SK-N-SH treated with all-trans-retinoic acid at 6 μM for 48 hours (cell line): ENCODE data around the gene OR6C2.
"Not testable (repeated sequence)": the region's sequence is repeated elsewhere in the genome, so short reads cannot be mapped to it uniquely, and the experiment has no call there.

Source experiments
- ATAC-seq: fragments of 200-7000 bp; cut with Tn5 transposase; 3 replicates; pipeline ENCODE4 v1.9.1; 2020; ENCODE audit warnings: mild to moderate bottlenecking, moderate library complexity
- BACH2 ChIP-seq: fragments of 250-450 bp; sonication (Bioruptor Pico); IDR thresholded peaks from 2 replicates; pipeline ENCODE4 v1.9.0; 2021; ENCODE audit warnings: mild to moderate bottlenecking, borderline replicate concordance
- CSDC2 ChIP-seq: fragments of 250-450 bp; sonication (Bioruptor Pico); IDR thresholded peaks from 2 replicates; pipeline ENCODE4 v1.5.0; 2020; ENCODE audit warnings: mild to moderate bottlenecking, moderate library complexity
- ESRRG ChIP-seq: fragments of 250-450 bp; sonication (Bioruptor Pico); IDR thresholded peaks from 2 replicates; pipeline ENCODE4 v1.6.1; 2021; ENCODE audit warnings: mild to moderate bottlenecking
- GLIS3 ChIP-seq: fragments of 250-450 bp; sonication (Bioruptor Pico); IDR thresholded peaks from 2 replicates; pipeline ENCODE4 v1.5.0; 2020; ENCODE audit warnings: mild to moderate bottlenecking, moderate library complexity
- OSR1 ChIP-seq: fragments of 250-450 bp; sonication (Bioruptor Pico); IDR thresholded peaks from 2 replicates; pipeline ENCODE4 v1.8.0; 2022; ENCODE audit warnings: moderate library complexity, mild to moderate bottlenecking, inconsistent platforms
- PPARA ChIP-seq: fragments of 250-450 bp; sonication (Bioruptor Pico); IDR thresholded peaks from 2 replicates; pipeline ENCODE4 v1.5.0; 2020; ENCODE audit warnings: mild to moderate bottlenecking, borderline replicate concordance
- SNAI2 ChIP-seq: fragments of 250-450 bp; sonication (Bioruptor Pico); IDR thresholded peaks from 2 replicates; pipeline ENCODE4 v1.5.0; 2020; ENCODE audit warnings: mild to moderate bottlenecking, moderate library complexity
- TCF4 ChIP-seq: fragments of 250-450 bp; sonication (Bioruptor Pico); IDR thresholded peaks from 2 replicates; pipeline ENCODE4 v1.8.0; 2021; ENCODE audit warnings: mild to moderate bottlenecking, moderate library complexity, borderline replicate concordance
- TOX ChIP-seq: fragments of 250-450 bp; sonication (Bioruptor Pico); IDR thresholded peaks from 2 replicates; pipeline ENCODE4 v1.8.0; 2021; ENCODE audit warnings: mild to moderate bottlenecking, moderate library complexity, borderline replicate concordance
- ZC3H10 ChIP-seq: fragments of 250-450 bp; sonication (Bioruptor Pico); IDR thresholded peaks from 2 replicates; pipeline ENCODE4 v1.5.1; 2021; ENCODE audit warnings: mild to moderate bottlenecking, moderate library complexity
- ZFP3 ChIP-seq: fragments of 250-450 bp; sonication (Bioruptor Pico); IDR thresholded peaks from 2 replicates; pipeline ENCODE4 v1.5.0; 2020; ENCODE audit warnings: mild to moderate bottlenecking, moderate library complexity
- ZFP30 ChIP-seq: fragments of 450-650 bp; formaldehyde crosslinking; IDR thresholded peaks from 2 replicates; pipeline ENCODE4 v1.5.0; 2022; ENCODE audit warnings: mild to moderate bottlenecking, moderate library complexity
- ZNF565 ChIP-seq: fragments of 450-650 bp; formaldehyde crosslinking; conservative IDR thresholded peaks from 2 replicates; pipeline ENCODE4 v1.5.0; 2020; ENCODE audit warnings: low read depth, mild to moderate bottlenecking, moderate library complexity
- ZNF8 ChIP-seq: fragments of 450-650 bp; formaldehyde crosslinking; IDR thresholded peaks from 2 replicates; pipeline ENCODE4 v1.5.0; 2020; ENCODE audit warnings: mild to moderate bottlenecking, moderate library complexity
- TF ChIP-seq, protein P1 (sequence below): fragments of 250-450 bp; sonication (Bioruptor Pico); IDR thresholded peaks from 2 replicates; pipeline ENCODE4 v1.8.0; 2020; ENCODE audit warnings: mild to moderate bottlenecking, moderate library complexity, borderline replicate concordance
- TF ChIP-seq, protein P2 (sequence below): fragments of 250-450 bp; sonication (Bioruptor Pico); IDR thresholded peaks from 2 replicates; pipeline ENCODE4 v1.5.1; 2021; ENCODE audit warnings: mild to moderate bottlenecking, moderate library complexity
- TF ChIP-seq, protein P3 (sequence below): fragments of 250-450 bp; sonication (Bioruptor Pico); IDR thresholded peaks from 2 replicates; pipeline ENCODE4 v1.5.1; 2020; ENCODE audit warnings: low read depth, mild to moderate bottlenecking, moderate library complexity
- TF ChIP-seq, protein P4 (sequence below): fragments of 250-450 bp; sonication (Bioruptor Pico); IDR thresholded peaks from 2 replicates; pipeline ENCODE4 v1.8.0; 2021; ENCODE audit warnings: low read depth, mild to moderate bottlenecking, moderate library complexity, borderline replicate concordance

Gene OR6C2

DNA sequence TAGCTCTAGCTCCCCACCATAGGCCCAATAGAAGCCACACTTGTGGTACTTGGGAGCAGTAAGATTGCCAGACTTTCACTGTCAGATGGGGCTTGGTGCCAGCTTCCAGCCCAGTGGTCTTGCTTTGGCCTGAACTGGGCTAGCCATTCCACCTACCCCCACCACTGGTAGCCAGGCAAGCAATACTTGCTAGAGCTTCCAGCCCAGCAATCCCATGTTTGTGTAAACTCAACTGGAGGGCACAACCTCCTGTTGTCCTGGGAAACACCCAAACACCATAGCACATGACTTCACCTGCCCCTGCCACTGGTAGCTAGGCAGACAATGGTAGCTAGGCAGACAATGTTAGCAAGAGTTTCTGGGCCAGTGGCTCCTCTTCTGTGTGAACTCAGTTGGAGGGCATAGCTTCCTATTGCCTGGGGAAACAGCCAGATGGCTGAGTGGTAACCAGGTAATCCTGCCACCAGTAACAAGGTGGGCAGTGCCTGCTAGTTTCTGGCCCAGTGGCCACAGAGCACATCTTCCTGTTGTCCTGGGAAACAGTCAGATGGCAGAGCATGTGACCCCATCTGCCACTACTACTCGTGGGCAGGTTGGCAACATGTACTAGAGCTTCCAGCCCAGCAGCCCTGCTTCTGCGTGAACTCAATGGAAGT, 23.4 kb upstream of the OR6C2 start:
- no peak for ATAC-seq
- TF ChIP-seq SNAI2 (CRISPR knock-in tag), result no peak
- TF ChIP-seq ESRRG (CRISPR knock-in tag), result no peak
- no peak for TF ChIP-seq CSDC2
- TF ChIP-seq TOX, result no peak
- no peak for TF ChIP-seq ZFP3 (CRISPR knock-in tag)
- TF ChIP-seq BACH2 (CRISPR knock-in tag), result no peak
- TF ChIP-seq ZFP30 (CRISPR knock-in tag), result no peak
- no peak for TF ChIP-seq ZNF565
- TF ChIP-seq, protein P1, sequence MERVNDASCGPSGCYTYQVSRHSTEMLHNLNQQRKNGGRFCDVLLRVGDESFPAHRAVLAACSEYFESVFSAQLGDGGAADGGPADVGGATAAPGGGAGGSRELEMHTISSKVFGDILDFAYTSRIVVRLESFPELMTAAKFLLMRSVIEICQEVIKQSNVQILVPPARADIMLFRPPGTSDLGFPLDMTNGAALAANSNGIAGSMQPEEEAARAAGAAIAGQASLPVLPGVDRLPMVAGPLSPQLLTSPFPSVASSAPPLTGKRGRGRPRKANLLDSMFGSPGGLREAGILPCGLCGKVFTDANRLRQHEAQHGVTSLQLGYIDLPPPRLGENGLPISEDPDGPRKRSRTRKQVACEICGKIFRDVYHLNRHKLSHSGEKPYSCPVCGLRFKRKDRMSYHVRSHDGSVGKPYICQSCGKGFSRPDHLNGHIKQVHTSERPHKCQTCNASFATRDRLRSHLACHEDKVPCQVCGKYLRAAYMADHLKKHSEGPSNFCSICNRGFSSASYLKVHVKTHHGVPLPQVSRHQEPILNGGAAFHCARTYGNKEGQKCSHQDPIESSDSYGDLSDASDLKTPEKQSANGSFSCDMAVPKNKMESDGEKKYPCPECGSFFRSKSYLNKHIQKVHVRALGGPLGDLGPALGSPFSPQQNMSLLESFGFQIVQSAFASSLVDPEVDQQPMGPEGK (CRISPR knock-in tag), result no peak
- TF ChIP-seq ZNF8 (CRISPR knock-in tag), result no peak

GRCh38 chr12:55425954-55426353, 17.9 kb upstream of the OR6C2 start, which contains the start of gene OR6C76:
TSS of gene OR6C76 (plus strand) at chr12:55426254. CDS start at chr12:55426254, 0 bp downstream.
- no peak for ATAC-seq
- no peak for TF ChIP-seq GLIS3 (CRISPR knock-in tag)
- TF ChIP-seq, protein P2, sequence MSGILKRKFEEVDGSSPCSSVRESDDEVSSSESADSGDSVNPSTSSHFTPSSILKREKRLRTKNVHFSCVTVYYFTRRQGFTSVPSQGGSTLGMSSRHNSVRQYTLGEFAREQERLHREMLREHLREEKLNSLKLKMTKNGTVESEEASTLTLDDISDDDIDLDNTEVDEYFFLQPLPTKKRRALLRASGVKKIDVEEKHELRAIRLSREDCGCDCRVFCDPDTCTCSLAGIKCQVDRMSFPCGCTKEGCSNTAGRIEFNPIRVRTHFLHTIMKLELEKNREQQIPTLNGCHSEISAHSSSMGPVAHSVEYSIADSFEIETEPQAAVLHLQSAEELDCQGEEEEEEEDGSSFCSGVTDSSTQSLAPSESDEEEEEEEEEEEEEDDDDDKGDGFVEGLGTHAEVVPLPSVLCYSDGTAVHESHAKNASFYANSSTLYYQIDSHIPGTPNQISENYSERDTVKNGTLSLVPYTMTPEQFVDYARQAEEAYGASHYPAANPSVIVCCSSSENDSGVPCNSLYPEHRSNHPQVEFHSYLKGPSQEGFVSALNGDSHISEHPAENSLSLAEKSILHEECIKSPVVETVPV (CRISPR knock-in tag), result no peak

DNA sequence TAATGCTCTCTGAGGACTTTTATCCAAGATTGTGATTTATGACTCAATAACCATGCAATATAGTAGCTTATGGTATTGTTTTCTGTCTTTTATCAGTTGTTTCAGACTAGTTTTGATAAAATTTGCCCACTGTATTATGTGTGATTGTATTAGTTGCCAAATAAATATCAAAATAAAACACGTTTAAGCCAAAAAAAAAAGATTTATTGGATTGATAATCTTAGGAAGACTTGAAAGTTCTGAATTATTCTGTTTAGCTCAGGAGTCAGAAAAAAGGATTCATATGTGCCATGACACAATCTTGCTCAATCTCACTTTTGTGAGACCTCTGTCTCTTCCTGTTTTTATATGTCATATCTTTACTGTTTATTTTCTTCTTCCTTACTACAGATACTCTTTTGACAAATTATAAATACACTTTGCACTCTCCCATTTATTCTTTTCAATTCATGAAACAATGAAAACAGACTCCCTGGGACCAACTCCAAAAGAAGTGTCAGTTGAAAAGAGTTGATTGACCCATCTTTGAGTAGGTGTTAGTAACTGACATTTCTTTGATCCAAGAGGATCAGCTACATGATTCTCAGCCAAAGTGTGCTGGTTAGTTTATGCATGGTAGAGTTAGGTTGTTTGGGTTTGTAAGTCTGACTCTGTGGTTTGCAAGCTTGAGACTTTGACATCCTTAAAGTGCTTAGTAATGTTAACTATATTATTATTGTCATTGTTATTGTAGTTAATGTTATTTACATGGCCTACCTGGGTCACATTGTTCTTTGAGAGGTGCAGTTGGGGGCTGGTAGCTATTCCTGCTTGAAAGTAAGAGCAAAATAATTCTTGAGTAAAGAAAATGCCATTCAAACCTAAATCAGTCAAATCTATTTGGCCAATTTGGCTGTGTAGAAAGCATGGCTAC, 15.3 kb upstream of the OR6C2 start:
- ATAC-seq, result no peak
- TF ChIP-seq TOX, result no peak
- TF ChIP-seq, protein P3, sequence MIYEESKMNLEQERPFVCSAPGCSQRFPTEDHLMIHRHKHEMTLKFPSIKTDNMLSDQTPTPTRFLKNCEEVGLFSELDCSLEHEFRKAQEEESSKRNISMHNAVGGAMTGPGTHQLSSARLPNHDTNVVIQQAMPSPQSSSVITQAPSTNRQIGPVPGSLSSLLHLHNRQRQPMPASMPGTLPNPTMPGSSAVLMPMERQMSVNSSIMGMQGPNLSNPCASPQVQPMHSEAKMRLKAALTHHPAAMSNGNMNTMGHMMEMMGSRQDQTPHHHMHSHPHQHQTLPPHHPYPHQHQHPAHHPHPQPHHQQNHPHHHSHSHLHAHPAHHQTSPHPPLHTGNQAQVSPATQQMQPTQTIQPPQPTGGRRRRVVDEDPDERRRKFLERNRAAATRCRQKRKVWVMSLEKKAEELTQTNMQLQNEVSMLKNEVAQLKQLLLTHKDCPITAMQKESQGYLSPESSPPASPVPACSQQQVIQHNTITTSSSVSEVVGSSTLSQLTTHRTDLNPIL (CRISPR knock-in tag), result no peak
- TF ChIP-seq OSR1, result no peak
- TF ChIP-seq ZFP30 (CRISPR knock-in tag), result no peak
- no peak for TF ChIP-seq ZC3H10
- no peak for TF ChIP-seq TCF4 (CRISPR knock-in tag)
- TF ChIP-seq SNAI2 (CRISPR knock-in tag), result no peak
- TF ChIP-seq GLIS3 (CRISPR knock-in tag), result no peak
- TF ChIP-seq, protein P1 (CRISPR knock-in tag), result no peak
- no peak for TF ChIP-seq ZNF565
- no peak for TF ChIP-seq CSDC2

GRCh38 chr12:55441233-55441632, 2.6 kb upstream of the OR6C2 start:
- ATAC-seq, result not testable (repeated sequence)

- TF ChIP-seq, protein P2 (CRISPR knock-in tag), result no peak
- TF ChIP-seq, protein P4, sequence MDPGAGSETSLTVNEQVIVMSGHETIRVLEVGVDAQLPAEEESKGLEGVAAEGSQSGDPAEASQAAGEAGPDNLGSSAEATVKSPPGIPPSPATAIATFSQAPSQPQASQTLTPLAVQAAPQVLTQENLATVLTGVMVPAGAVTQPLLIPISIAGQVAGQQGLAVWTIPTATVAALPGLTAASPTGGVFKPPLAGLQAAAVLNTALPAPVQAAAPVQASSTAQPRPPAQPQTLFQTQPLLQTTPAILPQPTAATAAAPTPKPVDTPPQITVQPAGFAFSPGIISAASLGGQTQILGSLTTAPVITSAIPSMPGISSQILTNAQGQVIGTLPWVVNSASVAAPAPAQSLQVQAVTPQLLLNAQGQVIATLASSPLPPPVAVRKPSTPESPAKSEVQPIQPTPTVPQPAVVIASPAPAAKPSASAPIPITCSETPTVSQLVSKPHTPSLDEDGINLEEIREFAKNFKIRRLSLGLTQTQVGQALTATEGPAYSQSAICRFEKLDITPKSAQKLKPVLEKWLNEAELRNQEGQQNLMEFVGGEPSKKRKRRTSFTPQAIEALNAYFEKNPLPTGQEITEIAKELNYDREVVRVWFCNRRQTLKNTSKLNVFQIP (CRISPR knock-in tag), result no peak
- TF ChIP-seq PPARA (CRISPR knock-in tag), result no peak
- TF ChIP-seq OSR1, result no peak
- no peak for ATAC-seq
Measured at GRCh38 chr12:55445357-55445756, 1.5 kb downstream of the OR6C2 start.
